Activated effector memory CD4-positive, alpha-beta T cell treated with Interleukin-2 at 50 U/mL for 16 hours (primary cell): Measurements from ENCODE around the gene IFITM10.

Experiments
- DNase-seq: peaks from one replicate; pipeline ENCODE4 v3.0.0-alpha.2; 2020

Gene IFITM10

GRCh38 chr11:1750840-1751530, 590 bp upstream of the IFITM10 start:
- no peak for DNase-seq

- DNase-seq, result no peak
These were observed 722 bp downstream of the IFITM10 start for GRCh38 chr11:1749395-1750351.

- no peak for DNase-seq
These were observed 1.6 kb downstream of the IFITM10 start for GRCh38 chr11:1748636-1749394.

GRCh38 chr11:1747753-1748635, 2.4 kb downstream of the IFITM10 start:
- DNase-seq, result no peak

GRCh38 chr11:1746956-1747752, 3.2 kb downstream of the IFITM10 start:
- no peak for DNase-seq

GRCh38 chr11:1746511-1746931, 3.9 kb downstream of the IFITM10 start:
- DNase-seq, result no peak

GRCh38 chr11:1745701-1746320, 4.6 kb downstream of the IFITM10 start:
- no peak for DNase-seq

- no peak for DNase-seq
These were observed 5.3 kb downstream of the IFITM10 start for GRCh38 chr11:1744891-1745700.

GRCh38 chr11:1744137-1744886, 6.1 kb downstream of the IFITM10 start:
- DNase-seq, result no peak

- DNase-seq, result no peak
These were observed 6.7 kb downstream of the IFITM10 start for GRCh38 chr11:1743585-1744136.

GRCh38 chr11:1742869-1743584, 7.4 kb downstream of the IFITM10 start:
- no peak for DNase-seq

GRCh38 chr11:1742371-1742770, 8.0 kb downstream of the IFITM10 start:
- no peak for DNase-seq

- DNase-seq, result no peak
These were observed 8.7 kb downstream of the IFITM10 start for GRCh38 chr11:1741741-1742140.

- no peak for DNase-seq
These were observed 9.4 kb downstream of the IFITM10 start for GRCh38 chr11:1740786-1741530.

GRCh38 chr11:1739576-1739975, 10.8 kb downstream of the IFITM10 start:
- DNase-seq, result no peak

GRCh38 chr11:1738380-1738779, 12.0 kb downstream of the IFITM10 start:
- DNase-seq, result no peak

- no peak for DNase-seq
These were observed 13.2 kb downstream of the IFITM10 start for GRCh38 chr11:1737080-1737757.
